ENCODE results near the gene RSRC1. TPM values are rescaled to one million over a fixed set of nuclear protein-coding genes. Genes with fewer than 3 reads are reported as not detected.

RSRC1 gene
- polyA plus RNA-seq, 1 donor (not counting 4 experiments of a cell fraction or from before 2014, with no cell fraction given) = 11.1 TPM

GRCh38 chr3:158568784-158569183 is 458.9 kb downstream of the RSRC1 start:
- Histone ChIP-seq H2AFZ (ENCODE audit: control insufficient read depth, low read length) (no peak overlapping the region), H4K20me1 (ENCODE audit: control insufficient read depth, extremely low read depth, insufficient read depth, low read length) (no peaks in the 10 kb centered on the region), H3K27ac (ENCODE audit: control insufficient read depth, insufficient read depth, low read length) (no peak overlapping the region), H3K9ac (ENCODE audit: control insufficient read depth, extremely low read depth, insufficient read depth, low read length) (no peak overlapping the region), H3K4me1 (ENCODE audit: control insufficient read depth, extremely low read depth, insufficient read depth, low read length) (peaks cover 4% of the 10 kb centered on the region), H3K27me3 (ENCODE audit: control insufficient read depth, extremely low read depth, insufficient read depth, low read length) (no peaks in the 10 kb centered on the region), H3K36me3 (ENCODE audit: control insufficient read depth in 2 of 2, extremely low read depth in 1 of 2, insufficient read depth in 2 of 2, low read length in 2 of 2) (no peaks in the 10 kb centered on the region), H3K79me2 (ENCODE audit: control insufficient read depth, insufficient read depth, low read length) (no peaks in the 10 kb centered on the region), H3K4me3 (ENCODE audit: control insufficient read depth in 2 of 3, extremely low read depth in 1 of 3, insufficient read depth in 2 of 3, low read depth in 1 of 3, low read length in 3 of 3) (no peak overlapping the region), H3K9me3 (ENCODE audit: control insufficient read depth, low read depth, low read length) (no peaks in the 10 kb centered on the region), H3K4me2 (ENCODE audit: control insufficient read depth, extremely low read depth, insufficient read depth, low read depth, low read length) (no peak overlapping the region), H3K9me1 (ENCODE audit: control insufficient read depth, extremely low read depth, insufficient read depth, low read length) (no peaks in the 10 kb centered on the region)
- no peak for FAIRE-seq
- dilution Hi-C loops (cut with MboI; ENCODE audit: extremely low pct_ligation_motif_present, low sequenced_read_pairs) = no loop called here
- no peak for DNase-seq (ENCODE audit: low read depth, low spot score)
- TF ChIP-seq CTCF (optimal IDR thresholded peaks at IDR 0.05 in 1 of 3, IDR thresholded peaks at IDR 0.05 in 1 of 3, conservative IDR thresholded peaks at IDR 0.05 in 1 of 3; ENCODE audit: extremely low read depth in 1 of 3, insufficient read depth in 2 of 3, low read length in 3 of 3) = no peak
- no peak for TF ChIP-seq EZH2 (IDR thresholded peaks at IDR 0.05; ENCODE audit: low read length)

- H3K27ac ChIP-seq (ENCODE audit: control insufficient read depth, insufficient read depth, low read length) = no peak overlapping the region
- no peaks in the 10 kb centered on the region for H3K36me3 ChIP-seq (ENCODE audit: control insufficient read depth in 2 of 2, extremely low read depth in 1 of 2, insufficient read depth in 2 of 2, low read length in 2 of 2)
- H3K4me2 ChIP-seq (ENCODE audit: control insufficient read depth, extremely low read depth, insufficient read depth, low read depth, low read length) = no peak overlapping the region
- dilution Hi-C loops (cut with MboI; ENCODE audit: extremely low pct_ligation_motif_present, low sequenced_read_pairs) = no loop called here
- no peaks in the 10 kb centered on the region for H4K20me1 ChIP-seq (ENCODE audit: control insufficient read depth, extremely low read depth, insufficient read depth, low read length)
- no peak overlapping the region for H2AFZ ChIP-seq (ENCODE audit: control insufficient read depth, low read length)
- no peaks in the 10 kb centered on the region for H3K9me3 ChIP-seq (ENCODE audit: control insufficient read depth, low read depth, low read length)
- no peaks in the 10 kb centered on the region for H3K27me3 ChIP-seq (ENCODE audit: control insufficient read depth, extremely low read depth, insufficient read depth, low read length)
- no peak for TF ChIP-seq EZH2 (IDR thresholded peaks at IDR 0.05; ENCODE audit: low read length)
- no peak for TF ChIP-seq CTCF (optimal IDR thresholded peaks at IDR 0.05 in 1 of 3, IDR thresholded peaks at IDR 0.05 in 1 of 3, conservative IDR thresholded peaks at IDR 0.05 in 1 of 3; ENCODE audit: extremely low read depth in 1 of 3, insufficient read depth in 2 of 3, low read length in 3 of 3)
- no peaks in the 10 kb centered on the region for H3K79me2 ChIP-seq (ENCODE audit: control insufficient read depth, insufficient read depth, low read length)
- DNase-seq (ENCODE audit: low read depth, low spot score) (no peak), FAIRE-seq (no peak)
- H3K4me1 ChIP-seq (ENCODE audit: control insufficient read depth, extremely low read depth, insufficient read depth, low read length) = peaks cover 4% of the 10 kb centered on the region
- H3K9me1 ChIP-seq (ENCODE audit: control insufficient read depth, extremely low read depth, insufficient read depth, low read length) = no peaks in the 10 kb centered on the region
- H3K9ac ChIP-seq (ENCODE audit: control insufficient read depth, extremely low read depth, insufficient read depth, low read length) = no peak overlapping the region
- H3K4me3 ChIP-seq (ENCODE audit: control insufficient read depth in 2 of 3, extremely low read depth in 1 of 3, insufficient read depth in 2 of 3, low read depth in 1 of 3, low read length in 3 of 3) = no peak overlapping the region
Observed at GRCh38 chr3:158569794-158570193, 459.9 kb downstream of the RSRC1 start.

All from keratinocyte (primary cell).